NCI-H2029 treated with DMSO at 0.1 percent for 48 hours (cell line): ENCODE data around the gene EFCAB13.
A peak's percentile ranks its signal among the peaks of the same experiment; 100 is the strongest.

ENCODE experiments used
- DNase-seq: peaks from one replicate; lab custom pipeline; 2025; lab: John Stamatoyannopoulos, UW

EFCAB13 gene

GRCh38 chr17:47295037-47295873, 28.5 kb upstream of the EFCAB13 start:
- DNase-seq = no peak

- DNase-seq = no peak
These were observed 27.9 kb upstream of the EFCAB13 start for GRCh38 chr17:47295874-47296255.

- DNase-seq = no peak
These were observed 25.9 kb upstream of the EFCAB13 start for GRCh38 chr17:47297661-47298400.

- no peak for DNase-seq
These were observed 25.0 kb upstream of the EFCAB13 start for GRCh38 chr17:47298712-47299111.

- DNase-seq = no peak
These were observed 24.4 kb upstream of the EFCAB13 start for GRCh38 chr17:47299239-47299910.

- no peak for DNase-seq
These were observed 23.0 kb upstream of the EFCAB13 start for GRCh38 chr17:47300718-47301117.

- no peak for DNase-seq
These were observed 22.6 kb upstream of the EFCAB13 start for GRCh38 chr17:47301161-47301560.

GRCh38 chr17:47301831-47302230, 21.9 kb upstream of the EFCAB13 start:
- no peak for DNase-seq

GRCh38 chr17:47304186-47304585, 19.6 kb upstream of the EFCAB13 start:
- DNase-seq = no peak

GRCh38 chr17:47305302-47305923, 18.3 kb upstream of the EFCAB13 start:
- no peak for DNase-seq

GRCh38 chr17:47310186-47310733, 13.5 kb upstream of the EFCAB13 start:
- DNase-seq = no peak

- no peak for DNase-seq
These were observed 12.3 kb upstream of the EFCAB13 start for GRCh38 chr17:47311420-47311819.

- peak; percentile 26 for DNase-seq
These were observed 8.1 kb upstream of the EFCAB13 start for GRCh38 chr17:47315451-47316266.

- DNase-seq = no peak
These were observed 7.4 kb upstream of the EFCAB13 start for GRCh38 chr17:47316311-47316710.

GRCh38 chr17:47317119-47317518, 6.6 kb upstream of the EFCAB13 start:
- DNase-seq = no peak

- DNase-seq = no peak
These were observed 5.4 kb upstream of the EFCAB13 start for GRCh38 chr17:47318197-47318918.

GRCh38 chr17:47320879-47321502, 2.8 kb upstream of the EFCAB13 start:
- DNase-seq = no peak

- peak; percentile 12 for DNase-seq
These were observed 667 bp downstream of the EFCAB13 start for GRCh38 chr17:47324224-47325020.

- DNase-seq = no peak
These were observed 1.4 kb downstream of the EFCAB13 start for GRCh38 chr17:47325176-47325575.
